Measurements from ENCODE around the gene RASGRF2.
"Not testable (repeated sequence)": the region's sequence is repeated elsewhere in the genome, so short reads cannot be mapped to it uniquely, and the experiment has no call there.

GRCh38 chr5:81029736-81030135 is 69.6 kb downstream of the RASGRF2 start:
- TF ChIP-seq, protein P1, sequence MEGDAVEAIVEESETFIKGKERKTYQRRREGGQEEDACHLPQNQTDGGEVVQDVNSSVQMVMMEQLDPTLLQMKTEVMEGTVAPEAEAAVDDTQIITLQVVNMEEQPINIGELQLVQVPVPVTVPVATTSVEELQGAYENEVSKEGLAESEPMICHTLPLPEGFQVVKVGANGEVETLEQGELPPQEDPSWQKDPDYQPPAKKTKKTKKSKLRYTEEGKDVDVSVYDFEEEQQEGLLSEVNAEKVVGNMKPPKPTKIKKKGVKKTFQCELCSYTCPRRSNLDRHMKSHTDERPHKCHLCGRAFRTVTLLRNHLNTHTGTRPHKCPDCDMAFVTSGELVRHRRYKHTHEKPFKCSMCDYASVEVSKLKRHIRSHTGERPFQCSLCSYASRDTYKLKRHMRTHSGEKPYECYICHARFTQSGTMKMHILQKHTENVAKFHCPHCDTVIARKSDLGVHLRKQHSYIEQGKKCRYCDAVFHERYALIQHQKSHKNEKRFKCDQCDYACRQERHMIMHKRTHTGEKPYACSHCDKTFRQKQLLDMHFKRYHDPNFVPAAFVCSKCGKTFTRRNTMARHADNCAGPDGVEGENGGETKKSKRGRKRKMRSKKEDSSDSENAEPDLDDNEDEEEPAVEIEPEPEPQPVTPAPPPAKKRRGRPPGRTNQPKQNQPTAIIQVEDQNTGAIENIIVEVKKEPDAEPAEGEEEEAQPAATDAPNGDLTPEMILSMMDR (IDR thresholded peaks at IDR 0.05): not testable (repeated sequence)
- not testable (repeated sequence) for TF ChIP-seq POLR2A (IDR thresholded peaks at IDR 0.05)
